Mesenchymal stem cell (in vitro differentiated cells and primary cell): ENCODE measurements around the gene HOXB4.

Source experiments
- DNase-seq: peaks from one replicate; pipeline ENCODE4 v3.0.0-alpha.2; 2013
- H2AFZ ChIP-seq: one replicate; pipeline ENCODE4 v1.6.1; 2013; ENCODE audit warnings: low read depth, mild to moderate bottlenecking, control low read depth, inconsistent platforms, low read length, moderate library complexity
- H2AK5ac ChIP-seq: 2 replicates; pipeline ENCODE4 v1.6.1; 2013; ENCODE audit warnings: low read length, moderate library complexity, mild to moderate bottlenecking, inconsistent platforms; ENCODE audit not compliant: severe bottlenecking
- H2BK120ac ChIP-seq: one replicate; pipeline ENCODE4 v1.6.1; 2013; ENCODE audit warnings: low read depth, mild to moderate bottlenecking, inconsistent platforms, low read length, moderate library complexity
- H2BK12ac ChIP-seq, 2 experiments: one replicate each; pipeline ENCODE4 v1.6.1; 2013; ENCODE audit warnings: inconsistent platforms in 2 of 2, low read length in 2 of 2, mild to moderate bottlenecking in 2 of 2, moderate library complexity in 2 of 2, control low read depth in 1 of 2
- H2BK15ac ChIP-seq: one replicate; pipeline ENCODE4 v1.6.1; 2013; ENCODE audit warnings: mild to moderate bottlenecking, low read depth, inconsistent platforms; ENCODE audit not compliant: poor library complexity, severe bottlenecking
- H2BK5ac ChIP-seq: 2 replicates; pipeline ENCODE4 v1.6.1; 2013; ENCODE audit warnings: low read depth, mild to moderate bottlenecking, low read length, control low read depth, inconsistent platforms; ENCODE audit not compliant: poor library complexity, severe bottlenecking
- H3K14ac ChIP-seq, 2 experiments: one replicate each; pipeline ENCODE4 v1.6.1; 2013; ENCODE audit warnings: inconsistent platforms in 2 of 2, low read length in 2 of 2, control low read depth in 1 of 2, mild to moderate bottlenecking in 1 of 2, moderate library complexity in 1 of 2
- H3K18ac ChIP-seq, 2 experiments: one replicate each; pipeline ENCODE4 v1.6.1; 2013; ENCODE audit warnings: inconsistent platforms in 2 of 2, low read length in 2 of 2, control low read depth in 1 of 2, low read depth in 1 of 2, mild to moderate bottlenecking in 1 of 2
- H3K23ac ChIP-seq, 2 experiments: one replicate each; pipeline ENCODE4 v1.6.1; 2013; ENCODE audit warnings: inconsistent platforms in 2 of 2, low read length in 2 of 2, mild to moderate bottlenecking in 2 of 2, moderate library complexity in 2 of 2, control low read depth in 1 of 2
- H3K27ac ChIP-seq: 2 replicates; pipeline ENCODE4 v1.5.1; 2013; ENCODE audit warnings: mild to moderate bottlenecking, moderate library complexity, low read length, control low read depth, inconsistent platforms; ENCODE audit not compliant: poor library complexity, severe bottlenecking
- H3K27me3 ChIP-seq, 2 experiments: 2 replicates each; pipeline versions ENCODE4 v1.6.1 to v1.7.0; 2013; ENCODE audit warnings: low read length in 2 of 2, mild to moderate bottlenecking in 2 of 2, moderate library complexity in 2 of 2, control low read depth in 1 of 2, inconsistent platforms in 1 of 2; ENCODE audit not compliant: control insufficient read depth in 1 of 2, insufficient read depth in 1 of 2
- H3K36me3 ChIP-seq, 2 experiments: 2 replicates each; pipeline versions ENCODE4 v1.6.1 to v1.7.0; 2013; ENCODE audit warnings: low read length in 2 of 2, control low read depth in 1 of 2, inconsistent platforms in 1 of 2, low read depth in 1 of 2, mild to moderate bottlenecking in 1 of 2; ENCODE audit not compliant: insufficient read depth in 2 of 2, control insufficient read depth in 1 of 2
- H3K4ac ChIP-seq, 2 experiments: one replicate each; pipeline ENCODE4 v1.6.1; 2013; ENCODE audit warnings: inconsistent platforms in 2 of 2, low read length in 2 of 2, mild to moderate bottlenecking in 2 of 2, moderate library complexity in 2 of 2, control low read depth in 1 of 2, low read depth in 1 of 2
- H3K4me1 ChIP-seq: 2 replicates; pipeline ENCODE4 v1.6.1; 2013; ENCODE audit warnings: low read depth, low read length, control low read depth; ENCODE audit not compliant: control insufficient read depth, insufficient read depth
- H3K4me2 ChIP-seq: 2 replicates; pipeline ENCODE4 v1.6.1; 2013; ENCODE audit warnings: low read length, mild to moderate bottlenecking, inconsistent platforms; ENCODE audit not compliant: poor library complexity, severe bottlenecking
- H3K4me3 ChIP-seq, 2 experiments: 2 replicates each; pipeline versions ENCODE4 v1.5.1 to v1.7.0; 2013; ENCODE audit warnings: low read length in 2 of 2, mild to moderate bottlenecking in 2 of 2, control low read depth in 1 of 2, low read depth in 1 of 2; ENCODE audit not compliant: insufficient read depth in 1 of 2
- H3K79me1 ChIP-seq: replicated peaks from 2 replicates; pipeline ENCODE4 v1.6.1; 2013; ENCODE audit warnings: mild to moderate bottlenecking, control low read depth, low read length, inconsistent platforms; ENCODE audit not compliant: poor library complexity, severe bottlenecking
- H3K9ac ChIP-seq: 2 replicates; pipeline ENCODE4 v1.7.0; 2013; ENCODE audit warnings: mild to moderate bottlenecking, low read length, moderate library complexity
- H3K9me3 ChIP-seq: 2 replicates; pipeline ENCODE4 v1.7.0; 2013; ENCODE audit warnings: mild to moderate bottlenecking, low read length; ENCODE audit not compliant: control insufficient read depth
- H4K8ac ChIP-seq: one replicate; pipeline ENCODE4 v1.6.1; 2013; ENCODE audit warnings: inconsistent platforms, mild to moderate bottlenecking, low read length, moderate library complexity
- H4K91ac ChIP-seq: one replicate; pipeline ENCODE4 v1.6.1; 2013; ENCODE audit warnings: mild to moderate bottlenecking, low read length, inconsistent platforms
- WGBS: methylation state at CpG from one replicate; pipeline ENCODE4 v1.1.7; 2013; ENCODE audit warnings: mixed read lengths; 5-methylcytosine and 5-hydroxymethylcytosine counted together

The HOXB4 gene

GRCh38 chr17:48584223-48584741 is 6.1 kb upstream of the HOXB4 start:
- no peak overlapping the region for H2AFZ ChIP-seq
- H3K27me3 ChIP-seq: peaks cover 0 to 4% of the 10 kb centered on the region in 2 experiments
- DNase-seq: no peak
- no peaks in the 10 kb centered on the region for H3K36me3 ChIP-seq
- no peak overlapping the region for H3K14ac ChIP-seq
- no peak overlapping the region for H2BK5ac ChIP-seq
- H2BK15ac ChIP-seq: no peak overlapping the region
- H4K91ac ChIP-seq: no peak overlapping the region
- peaks cover 3% of the 10 kb centered on the region for H3K79me1 ChIP-seq
- peak overlapping the region; percentile 55 for H3K4me2 ChIP-seq
- no peaks in the 10 kb centered on the region for H3K9me3 ChIP-seq
- H3K4me3 ChIP-seq: peak overlapping the region in 1 of 2 experiments; percentile 96
- H3K23ac ChIP-seq: peak overlapping the region in 1 of 2 experiments; percentile 83
- H2BK120ac ChIP-seq: peak overlapping the region; percentile 80
- WGBS: 12% methylated on average over 2 of the region's 2 CpGs
- peak overlapping the region; percentile 74 to 92 for H3K18ac ChIP-seq
- H3K4me1 ChIP-seq: peaks cover 30% of the 10 kb centered on the region
- no peak overlapping the region for H2BK12ac ChIP-seq
- H3K27ac ChIP-seq: no peak overlapping the region
- peak overlapping the region; percentile 31 for H2AK5ac ChIP-seq
- H3K4ac ChIP-seq: peak overlapping the region in 1 of 2 experiments; percentile 84
- H4K8ac ChIP-seq: no peak overlapping the region
- H3K9ac ChIP-seq: peak overlapping the region; percentile 98

DNA sequence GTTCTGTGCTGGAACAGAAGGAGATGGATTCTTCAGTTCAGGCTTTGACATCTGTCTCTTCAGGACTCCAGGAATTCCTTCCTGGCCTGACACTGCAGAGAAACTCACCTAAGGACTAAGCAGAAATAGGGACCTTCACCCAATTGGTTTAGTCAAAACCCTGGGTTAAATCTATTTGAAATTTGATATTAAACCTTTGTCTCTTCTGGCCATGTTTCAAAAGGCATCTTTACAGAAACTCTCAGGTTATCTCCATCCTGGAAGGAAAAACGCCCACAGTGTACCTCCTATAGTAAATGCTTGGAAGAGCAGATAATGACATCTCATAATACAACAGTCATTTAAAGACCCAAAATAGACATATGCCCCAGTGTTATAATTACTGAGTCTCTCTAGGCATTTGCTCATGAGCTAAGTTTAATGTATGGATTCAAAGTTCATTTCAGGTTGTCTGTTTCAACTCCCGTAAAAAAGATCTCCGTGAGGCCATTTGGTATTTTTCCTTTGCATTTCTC is 5.6 kb upstream of the HOXB4 start:
- Histone ChIP-seq H3K27me3 (peaks cover 0 to 4% of the 10 kb centered on the region in 2 experiments), H3K4me1 (peaks cover 35% of the 10 kb centered on the region), H3K23ac (peak overlapping the region in 1 of 2 experiments; percentile 0), H2BK120ac (peak overlapping the region; percentile 22), H3K9ac (peak overlapping the region; percentile 98), H3K27ac (no peak overlapping the region), H2BK15ac (no peak overlapping the region), H3K4me3 (peak overlapping the region in 1 of 2 experiments; percentile 96), H4K91ac (peak overlapping the region; percentile 43), H3K9me3 (no peaks in the 10 kb centered on the region), H4K8ac (no peak overlapping the region), H2AFZ (no peak overlapping the region), H2BK12ac (no peak overlapping the region), H2AK5ac (no peak overlapping the region), H3K14ac (no peak overlapping the region), H3K79me1 (peaks cover 3% of the 10 kb centered on the region), H3K4me2 (no peak overlapping the region), H3K4ac (no peak overlapping the region), H3K36me3 (no peaks in the 10 kb centered on the region), H2BK5ac (no peak overlapping the region), H3K18ac (peak overlapping the region; percentile 5 to 50)
- WGBS: 27% methylated on average over 3 of the region's 3 CpGs
- no peak for DNase-seq

DNA sequence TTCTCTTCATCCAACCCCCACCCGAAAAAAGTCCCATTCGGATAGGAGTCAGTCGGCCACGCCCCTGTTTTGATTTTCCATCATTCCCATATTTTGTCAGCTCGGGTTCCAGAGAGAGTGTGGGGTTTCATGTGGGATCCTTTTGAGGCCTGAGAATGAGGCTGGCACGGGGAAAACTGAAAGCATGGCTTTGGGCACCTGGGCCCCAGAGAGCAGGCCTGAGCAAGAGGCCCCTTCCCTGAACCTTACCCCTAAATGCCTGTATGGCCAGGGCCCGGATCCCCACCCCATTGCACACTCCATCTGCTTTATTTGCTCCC is 4.6 kb upstream of the HOXB4 start:
- Histone ChIP-seq H4K91ac (peak overlapping the region; percentile 83), H3K4me2 (peak overlapping the region; percentile 91), H3K18ac (peak overlapping the region; percentile 52 to 98), H3K79me1 (peaks cover 4% of the 10 kb centered on the region), H2BK5ac (no peak overlapping the region), H3K36me3 (no peaks in the 10 kb centered on the region), H3K27ac (no peak overlapping the region), H2BK15ac (no peak overlapping the region), H3K4me1 (peaks cover 35% of the 10 kb centered on the region), H3K9ac (peak overlapping the region; percentile 98), H2BK12ac (peak overlapping the region; percentile 59), H3K14ac (no peak overlapping the region), H2BK120ac (peak overlapping the region; percentile 80), H3K4ac (peak overlapping the region; percentile 66 to 81), H2AK5ac (no peak overlapping the region), H3K9me3 (no peaks in the 10 kb centered on the region), H4K8ac (peak overlapping the region; percentile 67), H3K4me3 (peak overlapping the region in 1 of 2 experiments; percentile 96), H2AFZ (no peak overlapping the region), H3K23ac (peak overlapping the region; percentile 51 to 56), H3K27me3 (peaks cover 0 to 4% of the 10 kb centered on the region in 2 experiments)
- WGBS: 5% methylated on average over 7 of the region's 7 CpGs
- DNase-seq: no peak

DNA sequence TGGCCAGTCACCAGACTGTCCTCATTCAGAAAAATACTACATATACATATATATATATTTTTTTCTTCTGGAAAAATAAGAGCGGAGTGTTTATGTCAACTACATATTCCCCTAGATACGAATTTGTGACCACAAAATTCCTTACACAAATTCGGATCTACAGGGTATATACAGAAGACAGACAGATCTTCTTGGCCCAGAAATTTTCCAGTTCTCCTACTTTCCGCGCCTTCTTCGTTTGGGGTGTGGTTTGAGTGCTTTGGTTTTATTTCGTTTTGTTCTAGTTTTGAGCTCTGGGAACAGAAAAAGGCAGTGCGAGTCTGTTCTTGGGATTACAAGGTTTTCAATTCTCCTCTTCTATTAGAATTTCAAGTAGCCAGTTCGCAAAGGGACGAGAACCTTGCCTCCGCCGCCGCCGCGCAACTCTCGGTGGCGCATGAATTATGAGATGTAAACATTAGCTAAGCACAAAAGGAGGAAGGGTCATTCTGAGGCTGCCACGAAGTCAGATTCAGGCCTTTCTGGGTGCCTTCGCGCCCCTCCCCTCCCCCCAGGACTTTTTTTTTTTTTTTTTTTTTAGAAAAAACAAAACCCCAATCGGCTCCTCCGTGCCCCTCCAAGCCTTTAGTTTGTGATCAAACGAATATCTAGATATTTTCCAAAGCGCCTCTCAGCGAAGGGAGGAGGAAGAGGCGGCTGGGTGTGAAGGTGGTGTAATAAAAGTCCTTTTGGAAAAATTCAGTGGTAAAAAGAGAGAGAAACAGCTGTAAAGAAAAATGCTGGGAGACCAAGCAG is 1.8 kb upstream of the HOXB4 start:
- Histone ChIP-seq H3K27me3 (no peaks in the 10 kb centered on the region), H2AK5ac (no peak overlapping the region), H3K9me3 (no peaks in the 10 kb centered on the region), H2BK12ac (peak overlapping the region in 1 of 2 experiments; percentile 11), H2BK5ac (no peak overlapping the region), H3K4me3 (peak overlapping the region in 1 of 2 experiments; percentile 96), H3K9ac (peak overlapping the region; percentile 98), H2BK15ac (no peak overlapping the region), H3K4me2 (no peak overlapping the region), H2BK120ac (peak overlapping the region; percentile 80), H3K36me3 (peaks cover 6% of the 10 kb centered on the region in 2 experiments), H3K23ac (no peak overlapping the region), H3K4ac (peak overlapping the region; percentile 77 to 95), H3K14ac (no peak overlapping the region), H2AFZ (no peak overlapping the region), H4K8ac (no peak overlapping the region), H3K79me1 (peaks cover 3% of the 10 kb centered on the region), H4K91ac (peak overlapping the region; percentile 43), H3K18ac (peak overlapping the region in 1 of 2 experiments; percentile 98), H3K4me1 (peaks cover 38% of the 10 kb centered on the region), H3K27ac (no peak overlapping the region)
- WGBS: under 1% methylated on average over 21 of the region's 26 CpGs
- peak; percentile 85 for DNase-seq
